AG10803 (cell line): Measurements from ENCODE around the gene RNU6-8.
A peak's percentile ranks its signal among the peaks of the same experiment; 100 is the strongest.

ENCODE experiments used
- DNase-seq: peaks from one replicate; pipeline ENCODE4 v3.0.0; 2010; ENCODE audit warnings: low read depth
- H3K4me3 ChIP-seq: 2 replicates; pipeline ENCODE4 v1.5.1; 2011; ENCODE audit warnings: mild to moderate bottlenecking, low read length, control low read depth
- CTCF ChIP-seq: conservative IDR thresholded peaks from 2 replicates; pipeline ENCODE4 v1.5.1; 2011; ENCODE audit warnings: mild to moderate bottlenecking, low read length, control low read depth, inconsistent platforms

RNU6-8 gene

GRCh38 chr14:32224737-32225377, 21.8 kb upstream of the RNU6-8 start:
- no peak overlapping the region for H3K4me3 ChIP-seq
- DNase-seq = peak; percentile 65
- peak; percentile 55 for TF ChIP-seq CTCF

GRCh38 chr14:32217301-32217700, 14.2 kb upstream of the RNU6-8 start:
- no peak for TF ChIP-seq CTCF
- DNase-seq = no peak
- no peak overlapping the region for H3K4me3 ChIP-seq

- no peak for DNase-seq
- TF ChIP-seq CTCF = no peak
- no peak overlapping the region for H3K4me3 ChIP-seq
Observed at GRCh38 chr14:32212833-32213232, 9.8 kb upstream of the RNU6-8 start.

GRCh38 chr14:32211068-32211404, 8.0 kb upstream of the RNU6-8 start:
- TF ChIP-seq CTCF = no peak
- no peak overlapping the region for H3K4me3 ChIP-seq
- no peak for DNase-seq

GRCh38 chr14:32209471-32209870, 6.4 kb upstream of the RNU6-8 start:
- no peak for TF ChIP-seq CTCF
- no peak for DNase-seq
- H3K4me3 ChIP-seq = no peak overlapping the region

- no peak overlapping the region for H3K4me3 ChIP-seq
- no peak for TF ChIP-seq CTCF
- no peak for DNase-seq
Observed at GRCh38 chr14:32208490-32208889, 5.4 kb upstream of the RNU6-8 start.

GRCh38 chr14:32206552-32206951, 3.5 kb upstream of the RNU6-8 start:
- no peak overlapping the region for H3K4me3 ChIP-seq
- no peak for TF ChIP-seq CTCF
- DNase-seq = no peak
